GM21390 (cell line): ENCODE results near the gene SLC50A1.
"Not testable (repeated sequence)": the region's sequence is repeated elsewhere in the genome, so short reads cannot be mapped to it uniquely, and the experiment has no call there.

Experiments
- ATAC-seq: cut with Tn5 transposase; IDR thresholded peaks from one replicate; pipeline ENCODE4 v1.9.1; 2021; ENCODE audit not compliant: unreplicated experiment

SLC50A1 gene

DNA sequence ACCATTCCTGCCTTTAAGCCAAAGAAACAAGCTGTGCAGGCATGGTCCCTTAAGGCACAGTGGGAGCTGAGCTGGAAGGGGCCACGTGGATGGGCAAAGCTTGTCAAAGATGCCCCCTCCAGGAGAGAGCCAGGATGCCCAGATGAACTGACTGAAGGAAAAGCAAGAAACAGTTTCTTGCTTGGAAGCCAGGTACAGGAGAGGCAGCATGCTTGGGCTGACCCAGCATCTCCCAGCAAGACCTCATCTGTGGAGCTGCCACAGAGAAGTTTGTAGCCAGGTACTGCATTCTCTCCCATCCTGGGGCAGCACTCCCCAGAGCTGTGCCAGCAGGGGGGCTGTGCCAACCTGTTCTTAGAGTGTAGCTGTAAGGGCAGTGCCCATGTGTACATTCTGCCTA is 1.3 kb upstream of the SLC50A1 start:
- ATAC-seq, result no peak

DNA sequence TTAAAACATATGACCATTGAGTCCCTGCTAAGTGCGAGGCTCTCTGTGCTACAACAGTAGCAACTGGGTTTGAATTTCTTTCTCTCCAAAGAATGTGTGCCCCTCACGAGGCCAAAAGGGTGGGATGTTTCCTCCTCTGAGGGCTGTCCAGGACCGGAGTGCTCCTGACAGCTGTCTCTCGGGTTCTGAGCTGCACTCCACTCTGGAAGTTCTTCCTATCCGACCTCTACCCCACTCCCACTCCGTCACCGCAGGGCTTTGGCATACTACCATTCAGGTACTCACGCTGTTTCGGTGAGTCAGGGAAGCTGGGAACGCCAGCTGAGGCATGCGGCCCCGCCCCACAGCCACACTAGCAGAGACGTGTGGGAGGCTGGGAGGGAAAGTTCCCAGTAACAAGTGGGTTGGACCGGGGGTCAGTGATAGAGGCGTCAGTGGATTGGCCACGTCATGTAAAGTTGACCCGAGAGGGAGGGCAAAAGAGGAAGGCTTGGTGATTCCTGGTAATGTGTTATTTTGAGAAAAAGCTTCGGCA is 705 bp upstream of the SLC50A1 start:
- no peak for ATAC-seq

DNA sequence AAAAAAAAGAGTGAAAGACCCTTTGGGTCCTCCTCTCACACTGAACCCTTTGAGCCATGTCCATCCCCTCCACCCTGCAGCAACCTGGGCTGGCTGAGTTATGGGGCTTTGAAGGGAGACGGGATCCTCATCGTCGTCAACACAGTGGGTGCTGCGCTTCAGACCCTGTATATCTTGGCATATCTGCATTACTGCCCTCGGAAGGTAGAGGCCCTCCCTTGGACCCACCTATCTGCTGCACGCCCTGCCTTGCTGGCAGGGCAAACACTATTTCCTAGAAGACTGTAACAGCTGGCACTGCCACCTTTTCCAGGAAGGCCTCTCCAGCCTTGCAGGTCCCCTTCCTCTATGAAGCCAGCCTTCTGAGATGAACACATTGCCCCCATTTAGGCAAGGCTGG is 1.1 kb downstream of the SLC50A1 start:
- no peak for ATAC-seq

DNA sequence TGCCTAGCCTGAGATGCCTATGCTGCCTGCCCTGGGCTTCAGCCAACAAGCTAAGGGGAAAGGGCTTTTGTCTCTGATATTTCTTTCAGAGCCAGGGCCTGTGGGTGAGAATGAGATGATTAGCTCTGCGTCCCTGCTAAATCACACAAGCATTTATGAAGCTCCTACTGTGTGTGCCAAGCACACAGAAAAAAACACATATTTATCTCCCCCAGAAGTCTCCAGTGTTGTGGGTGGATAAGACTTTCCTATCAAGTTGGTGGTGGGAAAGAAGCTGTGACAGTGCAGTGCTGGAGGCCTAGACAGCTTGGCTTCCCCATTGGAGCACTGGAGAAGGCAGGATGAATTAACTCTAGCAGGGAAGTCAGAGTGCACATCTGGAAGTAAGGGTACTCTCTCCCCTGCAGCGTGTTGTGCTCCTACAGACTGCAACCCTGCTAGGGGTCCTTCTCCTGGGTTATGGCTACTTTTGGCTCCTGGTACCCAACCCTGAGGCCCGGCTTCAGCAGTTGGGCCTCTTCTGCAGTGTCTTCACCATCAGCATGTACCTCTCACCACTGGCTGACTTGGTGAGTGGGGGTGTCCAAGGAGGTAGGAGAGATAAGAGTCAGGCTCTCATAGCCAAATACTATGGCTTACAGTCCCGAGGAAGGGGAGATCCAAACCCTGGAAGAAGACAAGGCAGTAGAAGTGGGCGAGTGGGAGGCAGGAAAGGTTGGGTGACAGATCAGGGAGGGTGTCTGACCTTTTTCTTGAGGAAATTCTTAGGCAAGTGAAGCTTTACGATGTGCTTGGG is 1.7 kb downstream of the SLC50A1 start:
- no peak for ATAC-seq

DNA sequence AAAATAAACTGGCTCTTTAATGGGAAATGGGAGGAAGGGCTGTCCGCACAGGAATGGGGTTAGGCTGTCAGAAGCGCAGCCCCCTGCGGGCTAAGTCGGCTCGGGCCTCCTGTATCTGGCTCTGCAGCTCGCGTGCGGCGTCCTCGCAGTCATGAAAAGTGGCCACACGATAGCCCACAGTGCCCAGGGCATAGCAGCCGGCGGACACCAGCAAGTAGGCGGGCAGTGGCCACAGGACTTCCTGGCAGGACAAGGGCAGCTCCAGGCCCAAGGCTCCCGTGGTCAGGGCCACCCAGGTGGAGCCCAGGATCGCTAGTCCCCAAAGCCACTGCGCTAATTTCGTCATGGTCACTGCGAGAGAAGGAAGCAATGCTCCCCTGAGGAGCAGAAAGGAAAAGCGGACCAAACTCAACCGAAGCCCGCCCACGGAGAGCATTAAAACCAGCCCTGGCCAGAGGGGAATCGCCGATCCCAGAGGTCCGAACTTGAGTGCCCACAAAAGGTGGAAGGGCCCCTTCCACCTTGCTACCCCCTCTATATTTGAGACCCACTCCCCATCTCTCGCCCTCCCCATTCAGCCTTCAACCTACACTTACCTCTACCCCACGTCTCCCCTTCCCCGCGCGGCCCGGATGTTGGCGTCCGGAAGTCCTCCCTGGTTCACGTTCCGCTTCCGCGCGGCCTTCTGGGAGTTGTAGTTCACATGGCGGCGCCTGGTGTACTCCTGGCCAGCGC is 4.4 kb downstream of the SLC50A1 start, which contains the start of gene DPM3:
Gene DPM3, minus strand, starts transcription at position 637 of the 735 bp plus-strand sequence. Its CDS starts 291 bp downstream, at position 346.
- peak; percentile 56 for ATAC-seq

DNA sequence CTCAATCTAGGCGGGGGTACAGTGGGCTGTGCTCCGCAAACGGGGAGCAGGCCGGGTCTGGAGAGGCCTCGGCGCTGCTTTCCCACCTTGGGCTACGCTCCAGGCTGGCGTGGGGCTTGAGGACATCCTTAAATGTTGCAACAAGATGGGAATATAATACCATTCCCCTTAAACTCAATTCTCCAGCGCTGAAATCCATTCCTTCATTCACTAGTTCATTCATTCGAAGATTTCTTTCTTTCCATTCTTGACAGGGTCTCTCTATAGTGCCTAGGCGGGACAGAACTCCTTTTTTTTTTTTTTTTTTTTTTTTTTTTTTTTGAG is 4.9 kb downstream of the SLC50A1 start:
- no peak for ATAC-seq

DNA sequence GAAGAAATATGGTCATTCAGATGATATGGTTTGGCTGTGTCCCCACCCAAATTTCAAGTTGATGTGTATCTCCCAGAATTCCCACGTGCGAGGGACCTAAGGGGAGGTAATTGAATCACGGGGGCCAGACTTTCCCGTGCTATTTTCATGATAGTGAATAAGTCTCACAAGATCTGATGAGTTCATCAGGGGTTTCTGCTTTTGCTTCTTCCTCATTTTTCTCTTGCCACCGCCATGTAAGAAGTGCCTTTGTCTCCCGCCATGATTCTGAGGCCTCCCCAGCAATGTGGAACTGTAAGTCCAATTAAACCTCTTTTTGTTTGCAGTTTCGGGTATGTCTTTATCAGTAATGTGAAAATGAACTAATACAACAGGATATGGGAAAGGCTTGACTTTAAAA is 6.1 kb downstream of the SLC50A1 start:
- ATAC-seq, result no peak

DNA sequence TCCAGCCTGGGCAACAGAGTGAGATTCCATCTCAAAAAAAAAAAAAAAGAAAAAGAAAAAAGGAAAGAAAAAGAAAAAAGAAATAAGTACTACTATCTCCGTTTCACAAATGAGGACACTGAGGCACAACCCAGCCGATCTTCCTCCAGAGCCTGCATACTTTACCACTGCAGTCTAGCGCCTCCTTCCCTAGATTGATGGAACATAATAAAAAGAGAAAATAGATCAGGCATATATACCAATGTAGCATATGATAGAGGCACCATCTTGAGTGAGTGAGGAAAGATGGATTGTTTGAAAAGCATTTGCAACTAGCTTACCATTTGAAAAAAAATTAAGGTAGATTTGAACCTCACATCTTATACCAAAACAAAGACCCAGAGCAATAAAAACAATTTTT is 9.8 kb downstream of the SLC50A1 start:
- no peak for ATAC-seq

DNA sequence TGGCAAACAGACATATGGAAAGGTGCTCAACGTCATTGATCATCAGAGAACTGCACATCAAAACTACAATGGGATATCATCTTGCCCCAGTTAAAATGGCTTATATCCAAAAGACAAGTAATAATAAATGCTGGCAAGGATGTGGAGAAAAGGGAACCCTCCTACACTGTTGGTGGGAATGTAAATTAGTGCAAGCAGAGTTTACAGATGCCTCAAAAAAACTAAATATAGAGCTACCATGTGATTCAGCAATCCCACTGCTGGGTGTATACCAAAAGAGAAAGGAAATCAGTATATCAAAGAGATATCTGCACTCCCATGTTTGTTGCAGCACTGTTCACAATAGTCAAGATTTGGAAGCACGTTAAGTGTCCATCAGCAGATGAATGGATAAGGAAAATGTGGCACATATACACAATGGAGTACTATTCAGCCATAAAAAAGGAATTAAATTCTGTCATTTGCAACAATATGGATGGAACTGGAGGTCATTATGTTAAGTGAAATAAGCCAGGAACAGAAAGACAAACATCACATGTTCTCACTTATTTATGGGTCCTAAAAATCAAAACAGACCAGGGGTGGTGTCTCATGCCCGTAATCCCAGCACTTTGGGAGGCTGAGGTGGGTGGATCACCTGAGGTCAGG is 20.5 kb downstream of the SLC50A1 start:
- ATAC-seq, result not testable (repeated sequence)

DNA sequence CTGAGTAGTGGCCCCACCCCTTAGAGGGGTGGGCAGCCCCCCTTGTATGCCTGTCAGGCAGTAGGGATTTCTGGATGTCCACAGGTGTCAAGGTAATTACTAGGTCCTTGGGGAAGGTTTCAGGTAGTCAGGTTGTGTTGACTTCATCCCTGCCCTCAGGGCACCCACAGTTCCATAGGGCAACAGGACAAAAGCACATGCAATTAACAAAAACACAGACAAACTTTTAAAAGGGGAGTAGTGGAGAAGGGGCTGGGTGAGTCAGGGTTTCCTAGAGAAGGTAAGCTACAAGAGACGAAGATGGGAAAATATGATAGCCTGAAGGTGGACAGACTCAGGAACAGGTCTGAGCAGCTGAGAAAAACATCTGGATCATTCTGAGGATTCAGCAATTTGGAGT is 23.3 kb downstream of the SLC50A1 start:
- no peak for ATAC-seq

DNA sequence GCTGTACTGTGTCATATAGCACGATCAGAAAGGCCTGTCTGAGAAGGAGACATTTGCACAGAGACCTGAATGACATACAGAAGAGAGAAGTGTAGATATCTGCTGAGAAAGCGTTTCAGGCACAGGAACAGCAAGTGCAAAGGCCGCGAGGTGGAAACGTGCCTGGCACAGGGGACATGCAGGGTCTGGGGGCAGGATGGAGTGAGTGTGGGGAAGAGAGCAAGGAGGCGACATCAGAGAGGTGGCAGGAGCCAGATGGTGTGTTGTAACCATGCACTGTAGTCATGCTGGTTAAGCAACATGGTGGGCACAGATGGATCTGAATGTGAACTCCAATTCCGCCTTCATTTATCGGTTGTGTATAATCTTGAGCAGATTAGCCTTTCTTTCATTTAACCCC is 24.5 kb downstream of the SLC50A1 start:
- ATAC-seq, result no peak

DNA sequence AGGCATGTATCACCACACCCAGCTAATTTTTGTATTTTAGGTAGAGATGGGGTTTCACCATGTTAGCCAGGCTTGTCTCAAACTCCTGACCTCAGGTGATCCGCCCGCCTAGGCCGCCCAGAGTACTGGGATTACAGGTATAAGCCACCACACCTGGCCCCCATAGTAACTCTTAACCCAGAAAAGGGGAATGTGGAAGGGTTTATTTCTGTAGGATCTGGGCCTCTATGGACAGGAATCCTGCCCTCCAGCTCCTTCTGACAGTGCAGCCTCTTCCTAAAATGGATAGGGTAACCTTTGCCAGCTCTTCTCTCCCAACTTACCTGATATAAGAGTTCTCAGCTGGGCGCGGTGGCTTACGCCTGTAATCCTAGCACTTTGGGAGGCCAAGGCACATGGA is 27.0 kb downstream of the SLC50A1 start:
- not testable (repeated sequence) for ATAC-seq

DNA sequence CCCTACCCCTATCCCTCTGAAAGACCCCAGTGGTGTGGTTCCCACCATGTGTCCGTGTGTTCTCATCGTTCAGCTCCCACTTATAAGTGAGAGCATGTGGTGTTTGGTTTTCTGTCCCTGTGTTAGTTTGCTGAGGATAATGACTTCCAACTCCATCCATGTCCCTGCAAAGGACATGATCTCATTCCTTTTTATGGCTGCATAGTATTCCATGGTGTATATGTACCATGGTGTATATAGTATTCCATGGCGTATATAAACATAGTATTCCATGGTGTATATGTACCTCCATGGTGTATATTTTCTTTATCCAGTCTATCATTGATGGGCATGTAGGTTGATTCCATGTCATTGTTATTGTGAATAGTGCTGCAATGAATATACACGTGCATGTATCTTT is 28.1 kb downstream of the SLC50A1 start:
- not testable (repeated sequence) for ATAC-seq

DNA sequence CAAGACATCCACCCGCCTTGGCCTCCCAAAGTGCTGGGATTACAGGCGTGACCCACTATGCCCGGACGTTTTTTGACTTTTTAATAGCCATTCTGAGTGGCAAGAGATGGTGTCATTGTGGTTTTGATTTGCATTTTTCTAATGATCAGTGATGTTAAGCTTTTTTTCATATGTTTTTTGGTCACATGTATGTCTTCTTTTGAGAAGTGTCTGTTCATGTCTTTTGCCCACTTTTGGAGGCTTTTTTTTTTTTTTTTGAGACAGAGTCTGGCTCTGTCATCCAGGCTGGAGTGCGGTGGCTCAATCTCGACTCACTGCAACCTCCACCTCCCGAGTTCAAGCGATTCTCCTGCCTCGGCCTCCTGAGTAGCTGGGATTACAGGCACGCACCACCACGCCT is 29.0 kb downstream of the SLC50A1 start:
- not testable (repeated sequence) for ATAC-seq

DNA sequence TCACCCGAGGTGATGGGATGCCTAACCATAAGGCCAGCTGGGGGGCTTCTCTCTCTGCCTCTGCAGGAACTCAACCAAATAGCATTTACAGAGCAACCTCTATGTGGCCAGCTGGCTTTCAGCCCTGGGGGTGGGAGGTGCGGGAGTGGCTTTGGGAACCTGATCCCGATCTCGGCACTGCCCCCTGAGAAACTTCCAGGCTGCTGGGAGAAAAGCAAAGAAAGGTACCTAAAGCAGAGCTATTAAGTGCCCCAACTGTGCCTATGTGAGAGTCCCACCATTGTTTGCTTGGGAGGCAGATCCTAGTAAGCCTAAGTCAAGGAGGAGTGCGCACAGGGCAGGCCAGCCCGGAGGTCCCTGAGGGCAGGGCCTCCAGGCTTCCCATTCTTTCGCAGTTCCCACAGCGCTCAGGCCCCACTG is 30.4 kb downstream of the SLC50A1 start:
- no peak for ATAC-seq

DNA sequence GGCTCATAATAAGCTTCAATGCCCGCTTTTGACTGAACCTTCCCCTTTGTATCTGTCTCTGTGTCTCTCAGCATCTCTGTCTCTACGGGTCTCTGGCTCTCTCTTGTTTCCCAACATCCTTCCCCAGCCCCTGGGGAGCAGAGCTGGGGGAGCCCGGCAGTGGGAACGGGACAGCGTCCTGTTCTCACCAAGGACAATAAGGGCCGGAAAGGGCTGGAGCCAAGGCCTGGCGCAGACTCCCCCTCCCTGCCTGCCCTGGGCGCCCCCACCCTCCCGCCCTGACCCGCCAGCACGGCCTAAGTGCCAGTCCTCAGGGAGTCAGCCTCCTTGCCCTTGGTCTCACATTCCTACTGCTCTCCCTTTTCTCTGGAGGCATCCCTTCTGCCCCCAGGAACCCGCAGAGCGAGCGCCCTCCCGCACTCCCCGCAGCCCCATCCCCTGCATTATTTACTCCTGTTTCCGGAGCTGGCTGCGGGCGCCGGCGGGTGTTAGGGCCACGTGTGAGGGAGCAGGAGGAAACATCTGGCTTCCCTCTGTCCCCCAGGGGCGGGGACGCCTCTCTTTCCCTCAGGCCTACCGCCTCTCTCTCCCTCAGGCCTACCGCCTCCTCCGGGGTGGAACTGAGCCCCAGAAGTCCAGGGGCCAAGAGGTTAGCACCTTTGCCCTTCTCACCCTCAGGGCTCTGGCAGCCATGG is 31.0 kb downstream of the SLC50A1 start:
- ATAC-seq, result no peak

DNA sequence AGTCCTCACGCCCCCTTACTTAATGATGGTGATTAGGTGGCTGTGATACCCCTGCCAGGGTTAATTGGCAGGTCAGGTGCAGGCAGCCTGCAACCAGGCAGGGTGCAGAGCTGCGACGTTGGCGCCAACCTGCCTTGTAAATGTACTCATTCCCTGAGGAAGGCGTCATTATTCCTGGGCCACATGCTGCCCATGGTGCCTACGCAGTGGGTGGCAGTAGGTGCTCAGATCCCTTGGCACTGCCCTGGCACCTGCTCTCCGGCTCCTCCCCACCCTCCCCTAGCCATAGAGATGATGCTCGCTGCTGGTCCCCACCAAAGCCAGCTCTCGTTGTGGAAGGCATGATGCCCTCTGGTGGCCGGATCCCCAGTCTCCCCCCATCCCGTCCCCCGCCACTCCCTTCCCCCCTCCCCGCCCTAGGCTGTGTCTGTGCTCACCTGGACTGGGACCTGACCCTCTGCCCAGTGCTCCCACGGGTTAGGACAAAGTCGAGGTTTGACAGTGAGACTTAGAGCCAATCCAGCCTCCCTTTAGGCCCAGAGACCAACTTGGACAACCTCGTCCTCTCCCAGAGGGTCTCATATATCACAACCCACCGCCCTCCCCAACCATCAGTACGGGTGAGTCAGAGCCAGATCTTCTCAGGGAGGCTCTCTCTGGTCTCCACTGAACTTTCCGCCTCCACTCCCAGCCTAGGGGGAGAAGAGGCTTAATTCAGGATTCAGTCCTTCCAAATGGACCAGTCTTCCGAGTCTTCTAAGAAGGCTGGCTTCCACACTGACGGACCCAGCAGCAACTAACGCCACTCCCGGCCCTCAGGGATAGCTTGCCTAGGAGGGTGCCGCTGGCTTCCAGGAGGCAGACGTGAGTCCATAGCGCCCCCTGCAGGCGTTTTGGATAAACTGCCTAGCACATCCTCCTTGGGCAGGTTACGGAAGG is 31.8 kb downstream of the SLC50A1 start:
- no peak for ATAC-seq

DNA sequence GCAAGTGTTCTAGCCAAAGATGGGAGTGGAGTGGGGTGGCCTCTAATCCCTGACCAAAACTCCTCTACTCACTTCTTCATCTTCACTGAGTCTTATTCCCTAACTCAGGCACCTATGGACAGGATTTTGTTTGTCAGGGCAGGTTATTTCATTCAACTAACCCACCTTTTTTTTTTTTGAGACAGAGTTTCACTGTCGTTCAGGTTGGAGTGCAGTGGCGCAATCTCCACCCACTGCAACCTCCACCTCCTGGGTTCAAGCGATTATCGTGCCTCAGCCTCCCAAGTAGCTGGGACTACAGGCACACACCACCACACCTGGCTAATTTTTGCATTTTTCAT is 32.4 kb downstream of the SLC50A1 start:
- not testable (repeated sequence) for ATAC-seq

DNA sequence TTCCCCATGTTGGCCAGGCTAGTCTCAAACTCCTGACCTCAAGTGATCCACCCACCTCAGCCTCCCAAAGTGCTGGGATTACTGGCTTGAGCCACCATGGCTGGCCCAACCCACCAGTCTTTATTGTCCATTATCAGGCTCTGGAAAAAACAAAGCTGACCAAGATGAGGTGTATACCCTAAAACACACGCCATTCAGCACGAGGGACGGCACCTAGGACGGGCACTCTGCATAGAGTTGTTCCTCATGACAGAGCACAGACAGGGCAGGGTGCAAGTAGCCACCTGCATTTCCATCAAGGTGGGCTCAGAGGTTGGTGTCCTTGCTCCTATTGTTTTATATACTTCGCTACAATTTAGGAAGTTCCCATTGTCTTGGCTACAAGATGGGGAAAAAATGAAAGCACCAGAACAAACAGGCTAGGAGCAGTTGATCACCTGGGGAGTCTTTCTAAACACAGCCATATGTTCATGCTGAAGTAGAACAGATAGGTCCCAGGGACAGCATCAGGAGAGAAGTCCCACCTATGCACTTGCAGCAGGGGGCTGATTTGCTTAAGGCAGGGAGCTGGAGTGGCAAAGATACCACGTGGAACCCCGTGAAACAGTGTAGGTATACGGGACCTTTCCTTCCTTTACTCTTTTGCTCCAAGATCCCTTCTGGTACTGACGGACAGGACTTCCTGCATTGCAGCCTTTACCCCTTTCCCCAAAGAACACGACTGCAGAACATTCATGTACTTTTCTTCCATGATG is 33.0 kb downstream of the SLC50A1 start:
- no peak for ATAC-seq
